RKO (cell line): ENCODE results near the gene GPAT2.
"Not testable (repeated sequence)": the region's sequence is repeated elsewhere in the genome, so short reads cannot be mapped to it uniquely, and the experiment has no call there.

ENCODE experiments used
- DNase-seq: peaks from one replicate; pipeline ENCODE4 v3.0.0-alpha.2; 2016; ENCODE audit warnings: low spot score

Gene GPAT2

GRCh38 chr2:96034792-96035191 is at the start of gene GPAT2:
GPAT2 (minus strand) TSS chr2:96034916; CDS start chr2:96032359, 2,557 bp downstream.
- DNase-seq = not testable (repeated sequence)

GRCh38 chr2:96083989-96084857 is 49.5 kb upstream of the GPAT2 start:
- DNase-seq = no peak

GRCh38 chr2:96083064-96083939 is 48.6 kb upstream of the GPAT2 start:
- no peak for DNase-seq

DNA sequence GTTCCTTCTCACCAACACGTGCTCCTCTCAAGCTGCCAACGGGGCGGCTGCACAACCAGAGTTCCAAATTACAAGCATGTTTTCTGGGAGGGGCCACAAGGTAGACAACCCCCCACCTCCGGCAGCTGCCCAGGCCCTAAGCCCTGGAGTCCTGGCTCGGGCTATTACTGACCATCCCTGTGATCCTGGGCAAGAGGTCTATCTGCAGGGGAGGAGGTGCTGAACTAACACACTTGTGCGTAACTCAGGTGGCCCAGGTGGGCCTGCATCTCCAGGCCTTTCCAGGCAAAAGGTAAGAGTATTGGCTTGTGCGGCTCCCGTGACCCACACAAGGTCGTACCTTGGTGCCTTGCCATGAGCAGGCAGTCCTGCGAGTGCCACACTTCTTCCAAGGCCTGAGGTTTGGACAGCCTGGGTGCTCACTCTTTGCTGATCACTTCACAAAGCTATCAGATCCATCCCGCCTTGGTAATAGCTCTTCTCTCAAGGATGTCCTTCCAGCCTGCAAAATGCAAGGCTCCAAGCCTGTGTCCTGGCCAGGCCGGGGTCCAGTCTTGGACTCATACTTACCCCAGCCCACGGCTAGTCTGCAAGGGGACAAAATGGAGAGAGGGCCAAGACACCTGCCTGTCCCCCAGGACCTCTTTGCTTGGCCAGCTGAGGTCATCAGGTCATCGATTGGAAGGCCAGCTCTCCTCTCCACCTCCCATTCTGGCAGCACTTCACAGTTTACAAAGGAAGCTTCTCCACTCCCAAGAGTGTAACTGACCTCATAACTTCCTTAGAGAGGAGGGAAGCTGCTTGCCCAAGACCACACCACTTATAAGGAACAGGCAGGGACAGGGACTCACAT is 47.7 kb upstream of the GPAT2 start:
- DNase-seq = no peak

DNA sequence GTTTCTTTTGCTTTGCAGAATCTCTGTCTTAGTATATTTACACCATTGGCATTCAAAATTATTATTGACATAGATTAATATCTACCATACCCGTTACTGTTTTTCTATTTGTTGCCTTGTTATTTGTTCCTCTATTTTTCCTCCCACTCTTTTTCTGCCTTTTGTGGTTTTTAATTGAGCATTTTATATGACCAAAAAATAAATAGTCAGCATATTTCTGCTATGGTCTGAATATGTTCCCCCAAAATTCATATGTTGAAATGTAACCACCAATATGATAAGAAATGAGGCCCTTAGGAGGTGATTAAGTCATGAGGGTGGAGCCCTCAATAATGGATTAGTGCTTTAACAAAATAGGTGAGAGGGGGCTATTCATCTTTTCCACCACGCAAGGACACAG is 46.3 kb upstream of the GPAT2 start:
- DNase-seq = no peak

- no peak for DNase-seq
Measured at GRCh38 chr2:96075199-96075771, 40.6 kb upstream of the GPAT2 start.

DNA sequence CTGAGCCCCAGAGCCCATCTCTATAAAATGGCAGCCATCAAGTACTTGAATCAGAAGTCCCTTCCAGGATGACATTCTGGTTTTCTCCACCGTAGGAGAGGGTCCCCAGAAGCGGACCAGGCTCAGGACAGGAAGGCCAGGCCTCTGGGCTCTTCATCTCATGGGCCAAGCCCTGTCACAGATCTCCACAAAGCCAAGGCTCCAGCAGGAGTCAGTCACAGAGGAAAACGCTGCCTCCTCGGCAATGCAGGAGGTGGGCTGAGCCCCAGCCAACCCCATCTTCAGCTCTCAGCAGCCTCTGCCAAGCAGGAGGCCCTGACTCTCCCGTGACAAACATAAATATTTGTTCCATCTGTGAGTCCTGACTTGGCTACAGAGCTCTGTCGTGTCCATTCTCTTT is 39.4 kb upstream of the GPAT2 start:
- DNase-seq = no peak

- no peak for DNase-seq
Measured at GRCh38 chr2:96073170-96073775, 38.6 kb upstream of the GPAT2 start.

- DNase-seq = no peak
Measured at GRCh38 chr2:96072746-96073145, 38.0 kb upstream of the GPAT2 start.

GRCh38 chr2:96071977-96072491 is 37.3 kb upstream of the GPAT2 start:
- not testable (repeated sequence) for DNase-seq

- DNase-seq = not testable (repeated sequence)
Measured at GRCh38 chr2:96071087-96071976, 36.6 kb upstream of the GPAT2 start.

DNA sequence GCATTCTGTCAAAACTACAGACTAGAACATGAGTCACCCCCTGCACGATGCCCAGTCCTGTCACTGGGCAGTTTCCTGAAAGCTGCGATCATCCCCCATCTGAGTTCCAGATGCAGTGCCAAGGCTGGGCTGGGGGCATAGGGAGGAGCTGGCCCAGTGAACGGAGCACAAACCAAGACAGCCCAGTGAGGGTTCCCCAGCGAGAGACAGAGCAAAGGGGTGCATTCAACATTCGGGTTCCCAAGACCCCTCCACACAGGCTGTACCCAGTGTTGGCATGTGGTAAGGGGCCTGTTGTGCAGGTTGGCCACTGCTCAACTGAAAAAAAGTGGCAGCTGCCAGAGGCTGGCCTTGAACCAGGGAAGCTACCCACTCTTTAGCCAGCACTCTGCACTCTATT is 35.6 kb upstream of the GPAT2 start:
- DNase-seq = not testable (repeated sequence)

GRCh38 chr2:96069878-96070277 is 35.2 kb upstream of the GPAT2 start:
- not testable (repeated sequence) for DNase-seq

GRCh38 chr2:96067902-96068581 is 33.3 kb upstream of the GPAT2 start:
- not testable (repeated sequence) for DNase-seq

DNA sequence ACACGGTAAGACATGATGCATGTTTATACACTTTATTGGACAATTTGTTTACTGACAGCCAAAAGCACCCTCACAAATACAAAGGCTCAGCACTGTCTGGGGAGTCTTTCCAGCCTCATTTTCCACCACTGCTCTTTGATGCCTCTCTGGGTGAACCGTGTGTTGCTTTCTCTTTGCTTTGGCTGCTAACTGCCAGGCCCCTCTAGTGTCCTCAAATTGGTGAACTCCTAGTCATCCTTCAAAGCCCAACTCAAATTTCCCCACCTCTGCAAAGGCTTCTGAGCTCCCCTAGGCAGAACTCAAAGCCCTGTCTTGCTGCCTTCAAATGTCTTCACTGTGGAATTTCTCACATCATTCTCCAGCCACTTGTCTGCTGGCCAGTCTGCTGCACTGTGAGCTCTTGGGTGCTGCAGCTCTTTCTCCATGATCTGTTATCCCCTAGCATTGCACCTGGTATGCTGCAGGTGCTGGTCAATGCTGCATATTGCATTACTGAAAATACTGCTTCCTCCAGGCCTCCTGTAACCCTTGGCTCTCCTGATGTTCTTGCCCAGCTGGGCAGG is 32.5 kb upstream of the GPAT2 start:
- DNase-seq = not testable (repeated sequence)

GRCh38 chr2:96066511-96066910 is 31.8 kb upstream of the GPAT2 start:
- DNase-seq = not testable (repeated sequence)

DNA sequence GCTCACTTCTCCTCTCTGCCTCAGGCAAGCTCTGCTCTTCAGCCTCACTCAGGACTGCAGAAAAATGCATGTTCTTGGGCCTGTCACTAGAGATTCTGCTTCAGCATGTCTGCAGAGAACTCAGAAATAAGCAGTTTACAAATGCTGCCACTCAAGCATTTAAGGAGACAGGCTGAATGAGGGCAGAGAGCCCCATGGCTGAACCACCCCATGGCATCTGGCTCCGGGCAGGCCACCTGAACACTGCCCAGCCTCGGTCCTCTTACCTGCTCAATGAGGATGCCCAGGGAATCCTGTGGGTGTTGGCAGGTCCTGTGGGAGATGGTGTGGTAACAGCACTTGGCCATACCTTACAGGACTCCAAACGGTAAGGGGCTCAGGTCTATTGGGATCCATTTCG is 31.2 kb upstream of the GPAT2 start:
- not testable (repeated sequence) for DNase-seq

DNA sequence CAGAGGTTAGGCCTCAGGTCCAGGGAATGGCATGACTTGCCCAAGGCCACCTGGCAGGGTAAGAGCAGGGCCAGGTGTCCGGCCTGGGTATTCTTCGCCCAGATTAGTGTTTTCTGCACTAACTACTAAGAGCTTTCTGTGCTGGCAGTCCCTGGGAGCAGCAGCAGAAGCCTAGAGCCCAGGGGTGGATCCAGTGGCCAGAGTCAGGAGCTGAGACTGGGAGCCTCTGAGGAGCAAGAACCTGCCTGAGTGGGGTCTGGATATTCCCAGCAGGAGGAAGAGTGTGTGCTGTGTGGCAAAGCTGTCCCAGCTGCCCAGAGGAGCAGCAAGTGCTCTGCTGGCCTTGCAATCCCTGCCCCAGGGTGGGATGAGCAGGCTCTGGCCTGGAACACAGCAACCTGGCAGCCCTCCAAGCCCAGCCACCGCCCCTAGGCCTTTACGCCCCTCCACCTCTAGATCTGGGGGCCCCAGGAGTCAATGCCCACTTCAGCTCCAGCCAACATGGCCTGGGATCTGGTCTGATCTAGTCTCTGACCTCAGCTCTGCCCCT is 30.7 kb upstream of the GPAT2 start:
- no peak for DNase-seq

DNA sequence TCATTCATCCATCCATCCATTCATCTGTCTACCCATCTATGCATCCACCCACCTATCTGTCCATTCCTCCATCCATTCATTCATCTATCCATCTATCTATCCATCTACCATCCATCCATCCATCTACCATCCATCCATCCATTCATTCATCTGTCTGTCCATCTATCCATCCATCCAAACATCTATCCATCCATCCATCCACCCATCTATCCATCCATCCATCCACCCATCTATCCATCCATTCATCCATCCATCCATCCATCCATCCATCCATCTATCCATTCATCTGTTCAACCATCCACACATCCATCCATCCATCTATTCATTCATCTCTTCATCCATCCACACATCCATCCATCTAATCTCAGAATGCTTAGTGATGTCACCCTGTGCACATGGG is 30.0 kb upstream of the GPAT2 start:
- DNase-seq = not testable (repeated sequence)
